Stimulated activated CD8-positive, alpha-beta memory T cell treated with anti-CD3 and anti-CD28 coated beads, Interleukin-4, amount 100 ng/mL, for 1 hour (primary cell): ENCODE results near the gene KRTAP12-3.
A peak's percentile ranks its signal among the peaks of the same experiment; 100 is the strongest.
"Not testable (repeated sequence)": the region's sequence is repeated elsewhere in the genome, so short reads cannot be mapped to it uniquely, and the experiment has no call there.

Source experiments
- DNase-seq, 2 donors: peaks; one replicate each; pipeline ENCODE4 v3.0.0-alpha.2; 2020; ENCODE audit warnings: low read depth in 2 of 2, low spot score in 1 of 2

The KRTAP12-3 gene

GRCh38 chr21:44650265-44650972 is 7.3 kb upstream of the KRTAP12-3 start:
- DNase-seq, result no peak

- no peak for DNase-seq
Observed at GRCh38 chr21:44650973-44651675, 6.6 kb upstream of the KRTAP12-3 start.

- DNase-seq, result no peak
Observed at GRCh38 chr21:44653123-44653522, 4.6 kb upstream of the KRTAP12-3 start.

GRCh38 chr21:44653656-44654575 is 3.8 kb upstream of the KRTAP12-3 start:
- peak in 1 of 2 donors; percentile 17 for DNase-seq

GRCh38 chr21:44654576-44655175 is 3.1 kb upstream of the KRTAP12-3 start, which contains the start of gene KRTAP12-4:
KRTAP12-4 (minus strand) TSS chr21:44654659; CDS start chr21:44654614, 45 bp downstream.
- no peak for DNase-seq

- DNase-seq, result no peak
Observed at GRCh38 chr21:44656868-44657267, 864 bp upstream of the KRTAP12-3 start.

GRCh38 chr21:44658541-44658910 is 794 bp downstream of the KRTAP12-3 start:
- no peak for DNase-seq

GRCh38 chr21:44658913-44659595 is 1.3 kb downstream of the KRTAP12-3 start:
- no peak for DNase-seq

GRCh38 chr21:44661567-44661966 is 3.8 kb downstream of the KRTAP12-3 start:
- not testable (repeated sequence) for DNase-seq

- no peak for DNase-seq
Observed at GRCh38 chr21:44664691-44665090, 7.0 kb downstream of the KRTAP12-3 start.

- DNase-seq, result no peak
Observed at GRCh38 chr21:44666401-44667320, 8.9 kb downstream of the KRTAP12-3 start, which contains the start of gene KRTAP12-2. KRTAP12-2 (minus strand) TSS chr21:44666927; CDS start chr21:44666886, 41 bp downstream.

- no peak for DNase-seq
Observed at GRCh38 chr21:44667612-44668011, 9.9 kb downstream of the KRTAP12-3 start.

GRCh38 chr21:44670642-44671432 is 13.1 kb downstream of the KRTAP12-3 start:
- DNase-seq, result no peak

- DNase-seq, result no peak
Observed at GRCh38 chr21:44671911-44672310, 14.2 kb downstream of the KRTAP12-3 start.

GRCh38 chr21:44677881-44678280 is 20.1 kb downstream of the KRTAP12-3 start:
- DNase-seq, result no peak

- DNase-seq, result no peak
Observed at GRCh38 chr21:44681152-44681551, 23.4 kb downstream of the KRTAP12-3 start.

- no peak for DNase-seq
Observed at GRCh38 chr21:44681861-44682579, 24.3 kb downstream of the KRTAP12-3 start, which contains the start of gene KRTAP12-1. KRTAP12-1 (minus strand) TSS chr21:44682163; CDS start chr21:44682123, 40 bp downstream.
